ENCODE results near the gene VSIG10L2.

The VSIG10L2 gene

DNA sequence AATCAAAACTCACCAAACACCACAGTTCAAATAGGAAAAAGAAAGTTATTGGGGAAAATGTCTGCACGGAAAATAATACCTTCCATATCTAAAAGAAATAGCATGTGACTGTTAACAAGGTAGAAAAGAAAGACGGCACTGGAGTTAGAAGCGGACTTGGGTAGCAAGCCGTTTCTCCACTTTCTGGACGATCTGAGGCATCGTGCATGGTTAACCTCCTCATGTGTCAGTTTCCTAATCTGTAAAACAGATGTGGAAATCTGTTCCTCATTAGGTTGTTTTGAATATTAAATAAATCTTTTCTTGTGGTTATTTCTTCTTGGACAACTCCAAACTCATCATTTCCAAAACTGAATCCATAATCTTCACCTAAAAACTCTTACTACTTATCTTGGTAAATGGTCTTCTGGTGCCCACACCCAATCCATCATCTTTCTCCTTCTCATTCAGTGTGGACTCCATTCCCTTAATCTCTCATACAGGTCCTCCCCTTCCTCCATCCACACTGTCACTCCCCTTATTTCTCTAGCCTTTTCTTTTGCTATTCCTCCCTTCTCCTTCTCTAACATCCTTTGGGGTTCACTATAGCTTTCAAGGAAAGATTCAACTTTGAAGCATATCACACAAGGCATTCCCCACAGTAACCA, 53.5 kb downstream of the VSIG10L2 start:
- no peak for DNase-seq (ENCODE audit: extremely low read depth in 1 of 2, low read depth in 1 of 2)

DNA sequence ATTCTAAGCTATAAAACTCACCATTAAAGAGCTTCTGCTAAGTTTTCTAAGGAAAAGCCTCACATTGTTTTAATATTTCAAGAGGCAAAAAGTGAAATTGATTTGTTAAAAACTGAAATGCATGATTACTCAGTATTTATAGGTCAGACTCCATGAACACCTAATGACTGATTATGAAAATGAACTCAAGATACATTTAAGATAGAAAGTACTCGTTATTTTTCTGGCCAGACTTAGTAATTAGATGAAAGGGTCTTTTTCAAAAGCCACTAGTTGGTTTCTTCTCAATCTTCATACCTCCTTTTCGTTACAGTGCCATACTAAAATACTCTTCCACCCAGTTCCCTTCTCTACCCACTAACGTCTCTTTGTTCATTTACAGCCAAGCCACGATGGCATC, 56.3 kb downstream of the VSIG10L2 start:
- DNase-seq (ENCODE audit: extremely low read depth in 1 of 2, low read depth in 1 of 2): no peak
